Fibroblast of pulmonary artery (primary cell): ENCODE results near the gene LDLRAD4.

Source experiments
- DNase-seq: peaks from one replicate; pipeline ENCODE4 v3.0.0-alpha.2; 2010; ENCODE audit warnings: low read depth
- H3K4me3 ChIP-seq: replicated peaks from 2 replicates; pipeline ENCODE4 v1.5.1; 2011; ENCODE audit warnings: low read depth, mild to moderate bottlenecking, control low read depth, low read length, moderate library complexity
- CTCF ChIP-seq: IDR thresholded peaks from 2 replicates; pipeline ENCODE4 v1.5.1; 2011; ENCODE audit warnings: mild to moderate bottlenecking, control low read depth, low read length, inconsistent platforms; ENCODE audit errors: missing control alignments

Gene LDLRAD4

GRCh38 chr18:13218368-13218991, at the start of gene LDLRAD4:
TSS of gene LDLRAD4 (plus strand) at chr18:13218760.
- TF ChIP-seq CTCF = no peak
- DNase-seq = no peak
- peak within 1 kb of the TSS; percentile 12 for H3K4me3 ChIP-seq

- no peak overlapping the region for H3K4me3 ChIP-seq
- no peak for TF ChIP-seq CTCF
- no peak for DNase-seq
Observed at GRCh38 chr18:13173578-13174145, 44.9 kb upstream of the LDLRAD4 start.

GRCh38 chr18:13175266-13175665, 43.3 kb upstream of the LDLRAD4 start:
- TF ChIP-seq CTCF = no peak
- DNase-seq = no peak
- H3K4me3 ChIP-seq = no peak overlapping the region

- H3K4me3 ChIP-seq = no peak overlapping the region
- no peak for TF ChIP-seq CTCF
- no peak for DNase-seq
Observed at GRCh38 chr18:13175754-13176210, 42.8 kb upstream of the LDLRAD4 start.

- DNase-seq = no peak
- no peak for TF ChIP-seq CTCF
- H3K4me3 ChIP-seq = no peak overlapping the region
Observed at GRCh38 chr18:13176847-13177246, 41.7 kb upstream of the LDLRAD4 start.

GRCh38 chr18:13178197-13178596, 40.4 kb upstream of the LDLRAD4 start:
- no peak for TF ChIP-seq CTCF
- no peak overlapping the region for H3K4me3 ChIP-seq
- no peak for DNase-seq

GRCh38 chr18:13178976-13179375, 39.6 kb upstream of the LDLRAD4 start:
- H3K4me3 ChIP-seq = no peak overlapping the region
- no peak for TF ChIP-seq CTCF
- peak; percentile 2 for DNase-seq
